A549 (cell line): ENCODE data around the gene SRGAP3. TPM values are rescaled to one million over a fixed set of nuclear protein-coding genes. Genes with fewer than 3 reads are reported as not detected.

Experiments
- ATAC-seq, 2 experiments: fragments of 200-7000 bp in 1 of 2; fragments of >200 bp in 1 of 2; cut with Nextera tagmentation in 1 of 2; cut with Tn5 transposase in 1 of 2; 3 replicates each; pipeline versions ENCODE4 v1.8.0 to v1.9.1; 2018 to 2020; ENCODE audit warnings: mild to moderate bottlenecking in 1 of 2, moderate library complexity in 1 of 2
- CTCF ChIA-PET: fragments of 300-600 bp; sonication (Branson Sonifier 250); formaldehyde crosslinking; extraction: SDS; loops from one replicate; lab custom pipeline; 2021; ENCODE audit warnings: antibody characterized with exemption, inconsistent platforms; lab: Yijun Ruan, JAX
- POLR2A ChIA-PET: fragments of 350-600 bp; formaldehyde crosslinking; extraction: SDS; loops from one replicate; lab custom pipeline; 2021; ENCODE audit warnings: antibody characterized with exemption, inconsistent platforms; lab: Yijun Ruan, JAX
- DNase-seq, 2 experiments: peaks; one replicate each; pipeline versions ENCODE4 v3.0.0 to v3.0.0-alpha.2; 2011 to 2016; ENCODE audit warnings: low read depth in 1 of 2, low spot score in 1 of 2
- FAIRE-seq: peaks from 2 replicates; lab custom pipeline; 2011; peaks lifted over from hg19 to GRCh38; lab: Jason Lieb, UNC
- H3K27ac ChIP-seq, 2 experiments: fragments of >200 bp; sonication (Bioruptor Twin); formaldehyde crosslinking; 3 replicates each; pipeline ENCODE4 v1.5.1; 2016 to 2017
- H3K4me1 ChIP-seq: fragments of >200 bp; sonication (Bioruptor Twin); formaldehyde crosslinking; 3 replicates; pipeline ENCODE4 v1.6.1; 2016
- H3K4me2 ChIP-seq: fragments of >200 bp; sonication (Bioruptor Twin); formaldehyde crosslinking; 3 replicates; pipeline ENCODE4 v1.6.1; 2016
- H3K4me3 ChIP-seq: fragments of >200 bp; sonication (Bioruptor Twin); formaldehyde crosslinking; 3 replicates; pipeline ENCODE4 v1.5.1; 2016
- H3K9me3 ChIP-seq: fragments of >200 bp; sonication (Bioruptor Twin); formaldehyde crosslinking; 3 replicates; pipeline ENCODE4 v1.6.1; 2016
- BHLHE40 ChIP-seq: IDR thresholded peaks from 2 replicates; pipeline ENCODE4 v1.6.1; 2012; ENCODE audit warnings: low read depth, low read length, inconsistent platforms
- CBX8 ChIP-seq: fragments of 200-600 bp; sonication (generic); IDR thresholded peaks from 2 replicates; pipeline ENCODE4 v1.6.1; 2016
- CHD2 ChIP-seq: fragments of 150-350 bp; IDR thresholded peaks from 2 replicates; pipeline ENCODE4 v1.6.1; 2014; ENCODE audit warnings: low read length; ENCODE audit not compliant: partially characterized antibody
- CHD4 ChIP-seq: fragments of 200-600 bp; sonication (generic); IDR thresholded peaks from 2 replicates; pipeline ENCODE4 v1.6.1; 2016; ENCODE audit warnings: antibody characterized with exemption, mild to moderate bottlenecking, borderline replicate concordance
- CTCF ChIP-seq: fragments of >200 bp; sonication (Bioruptor Twin); formaldehyde crosslinking; IDR thresholded peaks from 3 replicates; pipeline ENCODE4 v1.5.1; 2016
- EHF ChIP-seq: fragments of 250-450 bp; sonication (Bioruptor Pico); IDR thresholded peaks from 2 replicates; pipeline ENCODE4 v1.5.0; 2020; ENCODE audit warnings: mild to moderate bottlenecking
- ELK1 ChIP-seq: fragments of 150-350 bp; IDR thresholded peaks from 2 replicates; pipeline ENCODE4 v1.6.1; 2014; ENCODE audit warnings: low read depth, mild to moderate bottlenecking, low read length
- EP300 ChIP-seq, 2 experiments: fragments of >200 bp; sonication (Bioruptor Twin); formaldehyde crosslinking; IDR thresholded peaks; 2 replicates in 1 of 2; 3 replicates in 1 of 2; pipeline ENCODE4 v1.6.1; 2016 to 2017
- FOSB ChIP-seq: fragments of 250-450 bp; sonication (Bioruptor Pico); IDR thresholded peaks from 2 replicates; pipeline ENCODE4 v1.5.0; 2020; ENCODE audit warnings: mild to moderate bottlenecking, moderate library complexity
- GATA3 ChIP-seq: IDR thresholded peaks from 2 replicates; pipeline ENCODE4 v1.6.1; 2012; ENCODE audit warnings: borderline replicate concordance
- HDAC2 ChIP-seq: fragments of 200-600 bp; sonication (generic); IDR thresholded peaks from 2 replicates; pipeline ENCODE4 v1.6.1; 2016
- HES2 ChIP-seq: fragments of >200 bp; sonication (Bioruptor Twin); formaldehyde crosslinking; IDR thresholded peaks from 2 replicates; pipeline ENCODE4 v1.6.1; 2016
- HEYL ChIP-seq: fragments of 250-450 bp; sonication (Bioruptor Pico); IDR thresholded peaks from 2 replicates; pipeline ENCODE4 v1.8.0; 2021; ENCODE audit warnings: mild to moderate bottlenecking, moderate library complexity
- HMGXB4 ChIP-seq: fragments of 250-450 bp; sonication (Bioruptor Pico); IDR thresholded peaks from 2 replicates; pipeline ENCODE4 v1.5.0; 2021; ENCODE audit warnings: mild to moderate bottlenecking, moderate library complexity, borderline replicate concordance
- HOXA7 ChIP-seq: fragments of 250-450 bp; sonication (Bioruptor Pico); IDR thresholded peaks from 2 replicates; pipeline ENCODE4 v1.5.0; 2020; ENCODE audit warnings: mild to moderate bottlenecking, moderate library complexity
- NFE2L2 ChIP-seq: fragments of 150-350 bp; conservative IDR thresholded peaks from 2 replicates; pipeline ENCODE4 v1.6.1; 2014; ENCODE audit warnings: low read length
- NR3C1 ChIP-seq: fragments of >200 bp; sonication (Bioruptor Twin); formaldehyde crosslinking; IDR thresholded peaks from 3 replicates; pipeline ENCODE4 v1.6.1; 2017
- POLR2A ChIP-seq: IDR thresholded peaks from 2 replicates; pipeline ENCODE4 v1.6.1; 2012; ENCODE audit warnings: mild to moderate bottlenecking, low read length
- RARB ChIP-seq: fragments of 250-450 bp; sonication (Bioruptor Pico); IDR thresholded peaks from 2 replicates; pipeline ENCODE4 v1.8.0; 2021; ENCODE audit warnings: mild to moderate bottlenecking, moderate library complexity
- REST ChIP-seq: fragments of 200-600 bp; sonication (generic); IDR thresholded peaks from 2 replicates; pipeline ENCODE4 v1.6.1; 2016; ENCODE audit warnings: antibody characterized with exemption, mild to moderate bottlenecking, moderate library complexity
- RNF2 ChIP-seq: fragments of 200-600 bp; sonication (generic); IDR thresholded peaks from 2 replicates; pipeline ENCODE4 v1.6.1; 2016; ENCODE audit warnings: low read depth, mild to moderate bottlenecking, antibody characterized with exemption, moderate library complexity, borderline replicate concordance
- SMC3 ChIP-seq: fragments of >200 bp; sonication (Bioruptor Twin); formaldehyde crosslinking; IDR thresholded peaks from 3 replicates; pipeline ENCODE4 v1.6.1; 2018; ENCODE audit warnings: inconsistent platforms
- TFCP2L1 ChIP-seq: fragments of 250-450 bp; sonication (Bioruptor Pico); IDR thresholded peaks from 2 replicates; pipeline ENCODE4 v1.5.0; 2021; ENCODE audit warnings: mild to moderate bottlenecking
- TP53 ChIP-seq: fragments of 250-450 bp; sonication (Bioruptor Pico); IDR thresholded peaks from 2 replicates; pipeline ENCODE4 v1.5.0; 2021; ENCODE audit warnings: mild to moderate bottlenecking, moderate library complexity
- USF2 ChIP-seq: fragments of 450-650 bp; IDR thresholded peaks from 2 replicates; pipeline ENCODE4 v1.6.1; 2014; ENCODE audit warnings: antibody characterized with exemption
- ZSCAN20 ChIP-seq: fragments of 250-450 bp; sonication (Bioruptor Pico); IDR thresholded peaks from 2 replicates; pipeline ENCODE4 v1.8.0; 2022; ENCODE audit warnings: mild to moderate bottlenecking, moderate library complexity
- WGBS: methylation state at CpG from one replicate; pipeline ENCODE4 v1.1.6; 2017; ENCODE audit errors: missing lambda C conversion rate; 5-methylcytosine and 5-hydroxymethylcytosine counted together
- polyA plus RNA-seq, 4 experiments: library from polyadenylated mRNA; depleted of rRNA in 3 of 4; stranded (reverse); fragments of >200 nt; fragmentation: RNase III in 1 of 4; extraction: RNeasy Plus Mini Kit Qiagen cat#74134 plus additional on column Dnase treatment in 1 of 4; gene quantifications; 2 replicates in 3 of 4; 3 replicates in 1 of 4; pipeline ENCODE4 v1.2.3, GENCODE V29; 2011 to 2017

The SRGAP3 gene
- polyA plus RNA-seq, 2 of the 4 experiments (the other 2 are of a cell fraction), result 1.6 to 2.5 TPM

DNA sequence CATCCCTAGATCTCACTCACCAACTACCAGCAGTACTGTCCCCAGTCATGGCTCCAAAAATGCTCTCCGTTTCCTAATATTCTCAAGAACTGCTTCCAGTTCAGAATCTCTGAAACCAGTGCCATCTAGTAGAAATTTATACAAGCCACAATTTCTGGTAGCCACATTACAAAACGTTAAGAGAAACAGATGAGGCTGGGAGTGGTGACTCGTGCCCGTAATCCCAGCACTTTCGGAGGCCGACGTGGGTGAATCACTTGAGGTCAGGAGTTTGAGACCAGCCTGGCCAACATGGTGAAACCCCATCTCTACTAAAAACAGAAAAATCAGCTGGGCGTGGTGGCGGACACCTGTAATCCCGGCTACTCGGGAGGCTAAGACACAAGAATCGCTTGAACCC is 207.8 kb downstream of the SRGAP3 start:
- no peak for FAIRE-seq
- TF ChIP-seq HDAC2, result no peak
- TF ChIP-seq GATA3, result no peak
- no peak for TF ChIP-seq SMC3
- no peak for TF ChIP-seq NR3C1
- TF ChIP-seq ELK1, result no peak
- TF ChIP-seq ZSCAN20 (CRISPR knock-in tag), result no peak
- TF ChIP-seq RARB (CRISPR knock-in tag), result no peak
- 69% methylated on average over 12 of the region's 12 CpGs for WGBS
- DNase-seq, result no peak
- no peak for ATAC-seq
- no peak overlapping the region for H3K4me3 ChIP-seq
- H3K9me3 ChIP-seq, result no peaks in the 10 kb centered on the region
- POLR2A ChIA-PET, result no interaction called here
- no peak overlapping the region for H3K27ac ChIP-seq
- no peak overlapping the region for H3K4me2 ChIP-seq
- CTCF ChIA-PET, result interaction anchor here (0.7 kb wide), 2 partner anchors 44 to 261 kb away, joined by 3 read pairs; no protein-coding TSS in a partner anchor
- no peaks in the 10 kb centered on the region for H3K4me1 ChIP-seq

- no peak overlapping the region for H3K4me3 ChIP-seq
- no peak overlapping the region for H3K27ac ChIP-seq
- no peaks in the 10 kb centered on the region for H3K4me1 ChIP-seq
- ChIA-PET CTCF (interaction anchor here (0.7 kb wide), 2 partner anchors 43 to 261 kb away, joined by 3 read pairs; no protein-coding TSS in a partner anchor), POLR2A (no interaction called here)
- no peak for DNase-seq
- no peaks in the 10 kb centered on the region for H3K9me3 ChIP-seq
- TF ChIP-seq FOSB (CRISPR knock-in tag) (no peak), HOXA7 (CRISPR knock-in tag) (no peak), REST (no peak), HES2 (no peak), TP53 (CRISPR knock-in tag) (no peak), CBX8 (no peak), EHF (CRISPR knock-in tag) (no peak), GATA3 (no peak), CHD2 (no peak), CTCF (no peak)
- no peak for ATAC-seq
- no peak for FAIRE-seq
- no peak overlapping the region for H3K4me2 ChIP-seq
- WGBS, result 34% methylated on average over 2 of the region's 2 CpGs
Observed at GRCh38 chr3:9040996-9041395, 208.4 kb downstream of the SRGAP3 start.

DNA sequence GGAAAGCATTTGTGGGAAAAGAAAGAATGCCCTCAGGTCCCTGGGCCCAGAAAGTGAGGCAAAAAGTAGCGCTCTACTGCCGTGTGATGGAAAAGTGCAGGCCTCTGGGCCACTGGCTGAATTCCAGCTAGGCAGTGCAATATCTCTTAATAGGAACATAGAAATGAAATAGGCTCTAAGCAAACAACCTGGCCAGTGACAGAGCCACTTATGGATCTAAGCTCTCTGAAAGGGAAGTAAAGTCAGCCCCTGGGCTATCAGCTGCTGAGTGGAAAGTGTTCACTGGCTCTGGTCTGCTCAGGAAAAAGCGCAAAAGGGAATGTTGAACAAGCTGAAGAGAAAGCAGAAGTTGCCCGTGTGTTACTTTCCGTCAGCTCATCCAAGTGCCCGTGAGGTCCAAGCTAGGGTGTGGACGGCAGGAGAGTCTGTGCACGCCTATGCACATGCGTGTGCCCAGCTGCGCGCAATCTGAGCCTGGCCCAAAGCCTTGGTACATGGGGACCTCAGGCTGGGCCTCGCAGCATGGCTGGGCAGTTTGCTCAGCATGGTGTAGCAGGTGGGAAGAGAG is 212.2 kb downstream of the SRGAP3 start:
- Histone ChIP-seq H3K9me3 (no peaks in the 10 kb centered on the region), H3K4me2 (no peak overlapping the region), H3K4me3 (no peak overlapping the region), H3K27ac (no peak overlapping the region), H3K4me1 (no peaks in the 10 kb centered on the region)
- DNase-seq (no peak), ATAC-seq (no peak; a peak in 1 of 6 replicates), FAIRE-seq (no peak)
- CTCF ChIA-PET, result interaction anchor here (1.4 kb wide), 1 partner anchor 268 kb away, joined by 3 read pairs; the partner anchor contains the start of gene OXTR
- WGBS, result 84% methylated on average over 12 of the region's 12 CpGs
- POLR2A ChIA-PET, result no interaction called here
- TF ChIP-seq HEYL (no peak), POLR2A (no peak), TFCP2L1 (CRISPR knock-in tag) (no peak), ZSCAN20 (CRISPR knock-in tag) (no peak), HMGXB4 (CRISPR knock-in tag) (no peak), TP53 (CRISPR knock-in tag) (no peak), EP300 (IDR thresholded peaks at IDR 0.05) (no peak), RNF2 (no peak), USF2 (no peak), BHLHE40 (no peak), NFE2L2 (no peak), CHD4 (no peak), EHF (CRISPR knock-in tag) (no peak)
